ENCODE data around the gene CAT. TPM values are rescaled to one million over a fixed set of nuclear protein-coding genes. Genes with fewer than 3 reads are reported as not detected.

Gene CAT
- polyA plus RNA-seq, 1 of the 3 experiments (the other 2 are of a cell fraction): 26.6 TPM

DNA sequence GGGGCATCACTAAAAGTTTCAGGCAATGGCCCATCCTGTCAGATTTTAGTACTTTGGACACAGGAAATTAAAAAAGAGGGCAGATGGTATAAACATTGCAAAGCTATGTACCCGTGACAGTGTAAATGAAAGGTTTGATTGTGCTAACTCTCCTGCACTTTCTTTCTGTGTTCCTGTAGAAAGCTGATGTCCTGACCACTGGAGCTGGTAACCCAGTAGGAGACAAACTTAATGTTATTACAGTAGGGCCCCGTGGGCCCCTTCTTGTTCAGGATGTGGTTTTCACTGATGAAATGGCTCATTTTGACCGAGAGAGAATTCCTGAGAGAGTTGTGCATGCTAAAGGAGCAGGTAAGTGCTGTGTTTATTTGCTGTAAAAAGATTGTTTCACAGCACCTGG is 10.3 kb downstream of the CAT start (continued):
- TF ChIP-seq, protein P1, sequence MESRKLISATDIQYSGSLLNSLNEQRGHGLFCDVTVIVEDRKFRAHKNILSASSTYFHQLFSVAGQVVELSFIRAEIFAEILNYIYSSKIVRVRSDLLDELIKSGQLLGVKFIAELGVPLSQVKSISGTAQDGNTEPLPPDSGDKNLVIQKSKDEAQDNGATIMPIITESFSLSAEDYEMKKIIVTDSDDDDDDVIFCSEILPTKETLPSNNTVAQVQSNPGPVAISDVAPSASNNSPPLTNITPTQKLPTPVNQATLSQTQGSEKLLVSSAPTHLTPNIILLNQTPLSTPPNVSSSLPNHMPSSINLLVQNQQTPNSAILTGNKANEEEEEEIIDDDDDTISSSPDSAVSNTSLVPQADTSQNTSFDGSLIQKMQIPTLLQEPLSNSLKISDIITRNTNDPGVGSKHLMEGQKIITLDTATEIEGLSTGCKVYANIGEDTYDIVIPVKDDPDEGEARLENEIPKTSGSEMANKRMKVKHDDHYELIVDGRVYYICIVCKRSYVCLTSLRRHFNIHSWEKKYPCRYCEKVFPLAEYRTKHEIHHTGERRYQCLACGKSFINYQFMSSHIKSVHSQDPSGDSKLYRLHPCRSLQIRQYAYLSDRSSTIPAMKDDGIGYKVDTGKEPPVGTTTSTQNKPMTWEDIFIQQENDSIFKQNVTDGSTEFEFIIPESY (IDR thresholded peaks at IDR 0.05; ENCODE audit: borderline replicate concordance, low read depth): no peak
- TF ChIP-seq, protein P2, sequence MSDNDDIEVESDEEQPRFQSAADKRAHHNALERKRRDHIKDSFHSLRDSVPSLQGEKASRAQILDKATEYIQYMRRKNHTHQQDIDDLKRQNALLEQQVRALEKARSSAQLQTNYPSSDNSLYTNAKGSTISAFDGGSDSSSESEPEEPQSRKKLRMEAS (IDR thresholded peaks at IDR 0.05; ENCODE audit: low read depth): no peak
- TF ChIP-seq, protein P3, sequence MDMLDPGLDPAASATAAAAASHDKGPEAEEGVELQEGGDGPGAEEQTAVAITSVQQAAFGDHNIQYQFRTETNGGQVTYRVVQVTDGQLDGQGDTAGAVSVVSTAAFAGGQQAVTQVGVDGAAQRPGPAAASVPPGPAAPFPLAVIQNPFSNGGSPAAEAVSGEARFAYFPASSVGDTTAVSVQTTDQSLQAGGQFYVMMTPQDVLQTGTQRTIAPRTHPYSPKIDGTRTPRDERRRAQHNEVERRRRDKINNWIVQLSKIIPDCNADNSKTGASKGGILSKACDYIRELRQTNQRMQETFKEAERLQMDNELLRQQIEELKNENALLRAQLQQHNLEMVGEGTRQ (IDR thresholded peaks at IDR 0.05; ENCODE audit: borderline replicate concordance, low read depth, low read length): no peak
- no peak for TF ChIP-seq CHD2 (IDR thresholded peaks at IDR 0.05; ENCODE audit: low read length, partially characterized antibody)

DNA sequence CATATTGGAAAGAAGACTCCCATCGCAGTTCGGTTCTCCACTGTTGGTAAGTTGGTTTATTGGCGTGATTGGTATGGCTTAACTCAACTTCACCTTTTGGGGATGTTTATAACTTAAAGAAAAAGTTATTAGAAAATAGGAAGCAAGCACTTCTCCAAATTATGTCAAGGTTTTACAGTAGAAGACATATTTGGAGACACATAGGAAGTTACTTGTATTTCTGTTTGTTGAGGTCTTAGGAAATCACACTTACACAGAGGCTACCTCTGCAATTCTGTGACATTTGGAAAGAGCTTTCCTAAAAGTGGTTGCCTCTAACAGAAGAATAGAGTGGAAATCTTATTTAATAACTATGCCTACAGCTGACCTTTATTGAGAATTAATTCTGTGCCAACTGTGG is 12.3 kb downstream of the CAT start:
- ChIA-PET POLR2A (no interaction called here), CTCF (interaction anchor here (1.2 kb wide), 1 partner anchor 42 kb away, joined by 3 read pairs; no protein-coding TSS in a partner anchor)
- H3K4me1 ChIP-seq (ENCODE audit: control insufficient read depth in 1 of 2, insufficient read depth in 2 of 2, low read depth in 1 of 2, low read length in 1 of 2): no peaks in the 10 kb centered on the region
- H2AFZ ChIP-seq (ENCODE audit: low read depth): no peak overlapping the region
- WGBS (ENCODE audit: low lambda C conversion rate): 98% methylated on average over 3 of the region's 3 CpGs
- H3K4me2 ChIP-seq: no peak overlapping the region
- H3F3A ChIP-seq (replicated peaks; ENCODE audit: insufficient read depth): no peaks in the 10 kb centered on the region
- no peak overlapping the region for H3K4me3 ChIP-seq (ENCODE audit: low read depth in 2 of 2, low read length in 1 of 2)
- no peaks in the 10 kb centered on the region for H3K27me3 ChIP-seq (ENCODE audit: insufficient read depth)
- H3K79me2 ChIP-seq (ENCODE audit: insufficient read depth): peaks cover under 1% of the 10 kb centered on the region; the same call in 1 of the 2 replicates
- DNase-seq: no peak
- H3K9me3 ChIP-seq: no peaks in the 10 kb centered on the region
- peaks cover 44 to 64% of the 10 kb centered on the region in 2 experiments for H3K36me3 ChIP-seq (replicated peaks in 1 of 2; ENCODE audit: control insufficient read depth in 1 of 2, insufficient read depth in 2 of 2, low read length in 1 of 2)
- H3K9ac ChIP-seq: no peak overlapping the region
- no peaks in the 10 kb centered on the region for H3K9me2 ChIP-seq
- no peak for TF ChIP-seq SMC3 (IDR thresholded peaks at IDR 0.05; ENCODE audit: low read depth, low read length)
- no peaks in the 10 kb centered on the region for H4K20me1 ChIP-seq (ENCODE audit: insufficient read depth)
- no peak overlapping the region for H3K27ac ChIP-seq (ENCODE audit: low read depth in 2 of 2, low read length in 1 of 2)

DNA sequence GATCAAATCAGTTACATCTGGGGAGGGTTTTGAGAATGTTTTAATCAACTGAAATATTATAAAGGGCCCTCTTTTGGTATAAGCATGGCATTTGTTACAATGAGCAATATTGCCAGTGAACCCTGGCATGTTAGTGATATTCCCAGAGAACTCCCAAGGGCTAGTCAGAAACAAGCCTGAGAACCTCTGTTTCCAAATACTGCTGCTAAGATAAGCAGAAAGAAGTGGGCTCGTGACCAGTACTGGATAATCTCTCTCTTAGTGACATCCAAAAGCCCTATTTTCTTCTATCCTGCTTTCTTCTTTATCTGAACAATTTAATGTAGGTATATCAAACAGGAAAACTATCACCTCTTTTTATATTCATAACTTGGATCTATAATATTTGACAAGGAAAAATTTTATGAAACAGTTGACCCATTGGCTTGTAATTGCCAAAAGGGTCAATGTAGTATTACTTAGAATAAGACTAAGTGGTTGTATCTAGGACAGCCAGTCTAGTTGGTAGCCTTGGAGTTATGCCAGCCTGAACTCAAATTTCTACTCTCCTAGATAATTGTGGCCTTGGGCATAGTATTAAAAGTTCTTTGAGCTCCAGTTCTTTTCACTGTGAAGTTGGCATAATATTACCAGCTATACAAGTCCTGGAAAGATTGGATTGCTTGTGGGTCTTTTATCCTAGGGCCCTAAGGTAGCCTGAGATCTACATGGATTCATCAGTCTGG is 15.7 kb downstream of the CAT start:
- Histone ChIP-seq H3F3A (replicated peaks; ENCODE audit: insufficient read depth) (no peaks in the 10 kb centered on the region), H3K4me1 (ENCODE audit: control insufficient read depth in 1 of 2, insufficient read depth in 2 of 2, low read depth in 1 of 2, low read length in 1 of 2) (no peaks in the 10 kb centered on the region), H3K9me3 (no peaks in the 10 kb centered on the region), H3K27me3 (ENCODE audit: insufficient read depth) (no peaks in the 10 kb centered on the region), H3K4me2 (no peak overlapping the region), H4K20me1 (ENCODE audit: insufficient read depth) (no peaks in the 10 kb centered on the region), H3K27ac (ENCODE audit: low read depth in 2 of 2, low read length in 1 of 2) (no peak overlapping the region), H2AFZ (ENCODE audit: low read depth) (no peak overlapping the region), H3K9me2 (no peaks in the 10 kb centered on the region), H3K79me2 (ENCODE audit: insufficient read depth) (no peaks in the 10 kb centered on the region), H3K36me3 (replicated peaks in 1 of 2; ENCODE audit: control insufficient read depth in 1 of 2, insufficient read depth in 2 of 2, low read length in 1 of 2) (peaks cover 70 to 85% of the 10 kb centered on the region in 2 experiments), H3K4me3 (ENCODE audit: low read depth in 2 of 2, low read length in 1 of 2) (no peak overlapping the region), H3K9ac (no peak overlapping the region)
- ChIA-PET CTCF (interaction anchor here (0.8 to 2.3 kb wide), 2 partner anchors 19 to 38 kb away, joined by 3 to 11 read pairs; no protein-coding TSS in a partner anchor), POLR2A (no interaction called here)
- TF ChIP-seq SIN3A (IDR thresholded peaks at IDR 0.05; ENCODE audit: borderline replicate concordance, low read depth, low read length) (no peak), YY1 (IDR thresholded peaks at IDR 0.05; ENCODE audit: low read depth) (no peak)
- WGBS (ENCODE audit: low lambda C conversion rate): 80% methylated on average over 1 of the region's 1 CpG
- no peak for DNase-seq
